Activated T-cell treated with anti-CD3 and anti-CD28 coated beads, Interleukin-2, amount 50 U/mL, for 24 hours (primary cell): ENCODE results near the gene KIF13A.
A peak's percentile ranks its signal among the peaks of the same experiment; 100 is the strongest.
"Not testable (repeated sequence)": the region's sequence is repeated elsewhere in the genome, so short reads cannot be mapped to it uniquely, and the experiment has no call there.

Experiments used
- DNase-seq: peaks from one replicate; pipeline ENCODE4 v3.0.0-alpha.2; 2020
- H3K27ac Mint-ChIP-seq: 2 replicates; pipeline ENCODE4 v1.8.0; 2020; ENCODE audit warnings: mild to moderate bottlenecking, mixed read lengths
- H3K27me3 Mint-ChIP-seq: 2 replicates; pipeline ENCODE4 v1.8.0; 2020; ENCODE audit warnings: mixed read lengths
- H3K36me3 Mint-ChIP-seq: 2 replicates; pipeline ENCODE4 v1.8.0; 2020; ENCODE audit warnings: low read depth, mixed read lengths
- H3K4me1 Mint-ChIP-seq: 2 replicates; pipeline ENCODE4 v1.8.0; 2020; ENCODE audit warnings: low read depth, mixed read lengths
- H3K4me3 Mint-ChIP-seq: 2 replicates; pipeline ENCODE4 v1.8.0; 2020; ENCODE audit warnings: mild to moderate bottlenecking, moderate library complexity, mixed read lengths
- H3K9me3 Mint-ChIP-seq: 2 replicates; pipeline ENCODE4 v1.8.0; 2020; ENCODE audit warnings: mixed read lengths

The KIF13A gene

DNA sequence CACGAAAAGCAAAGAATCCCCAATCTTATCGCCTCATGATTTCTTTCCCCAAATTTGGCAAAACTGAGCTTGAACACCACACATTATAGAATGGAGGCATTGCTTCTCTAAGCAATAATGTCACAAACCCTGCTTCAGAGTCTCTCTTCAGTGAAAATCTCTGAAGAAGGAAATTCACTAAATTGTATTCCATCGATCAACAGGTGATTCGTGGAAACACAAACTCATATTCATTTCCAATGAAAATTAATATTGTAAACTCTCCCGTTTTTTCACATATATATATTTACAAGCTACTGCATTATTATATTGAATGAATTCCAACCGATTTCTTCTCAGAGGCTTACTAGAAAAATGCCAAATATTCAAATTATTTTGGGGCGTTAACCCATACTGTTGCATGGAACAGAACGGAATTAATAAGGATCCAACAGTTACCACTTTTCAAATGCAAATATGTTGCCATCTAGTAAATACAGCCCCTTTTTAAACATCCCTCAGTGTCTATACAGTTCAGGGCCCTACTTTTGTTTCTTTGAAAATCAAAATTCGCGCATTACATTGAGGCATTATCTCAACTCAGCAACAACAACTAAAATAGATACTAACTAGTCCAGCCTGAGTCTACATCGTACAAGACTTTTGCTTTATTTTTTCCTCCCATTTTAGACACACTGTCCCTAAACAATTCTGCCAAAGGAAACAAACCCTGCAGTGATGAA is 1.3 kb downstream of the KIF13A start:
- no peak overlapping the region for H3K27ac Mint-ChIP-seq
- peaks cover 80% of the 10 kb centered on the region for H3K27me3 Mint-ChIP-seq

DNA sequence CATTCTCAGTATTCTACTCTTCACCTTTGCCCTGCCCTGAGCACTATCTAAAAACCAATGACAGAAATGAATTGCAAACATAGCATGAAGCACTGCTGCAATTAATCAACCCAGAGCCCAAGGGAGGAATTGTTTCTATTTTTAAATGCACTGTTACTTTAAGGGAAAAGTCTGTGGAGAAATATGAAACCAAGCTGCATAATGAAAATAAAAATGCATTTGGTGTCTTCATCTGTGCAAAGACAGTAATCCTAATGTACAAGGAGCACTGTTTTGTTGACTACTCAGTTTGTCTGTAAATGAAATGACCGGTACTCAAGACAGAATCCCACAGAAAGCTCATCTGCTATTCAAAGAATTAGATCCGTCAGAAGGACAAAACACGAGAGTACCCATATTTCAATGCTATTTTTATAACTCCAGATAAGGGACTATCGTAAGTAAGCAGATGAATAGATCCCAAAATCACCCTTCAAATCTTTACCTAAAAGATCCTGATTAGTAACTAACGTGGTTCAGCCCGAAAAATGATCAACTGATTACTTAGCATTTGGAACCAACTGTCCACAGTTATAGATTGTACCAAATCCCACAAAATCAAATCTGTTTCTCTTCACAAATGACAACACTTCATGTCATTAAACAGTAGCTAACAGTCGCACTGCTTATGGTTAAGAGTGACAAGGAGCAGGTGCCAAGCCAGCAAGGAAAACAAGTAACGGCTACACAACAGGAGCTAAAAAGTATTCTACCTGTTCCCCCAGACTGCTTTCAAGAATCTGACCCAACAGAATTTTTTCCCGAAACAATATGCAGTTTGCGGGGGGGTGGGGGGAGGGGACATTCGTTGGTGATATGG is 2.4 kb downstream of the KIF13A start:
- Mint-ChIP-seq H3K9me3 (no peaks in the 10 kb centered on the region), H3K4me3 (no peak overlapping the region), H3K4me1 (peaks cover 12% of the 10 kb centered on the region), H3K27ac (no peak overlapping the region), H3K36me3 (no peaks in the 10 kb centered on the region), H3K27me3 (peaks cover 78% of the 10 kb centered on the region)
- DNase-seq, result no peak

More for the DNA sequence above, 1.3 kb downstream of the KIF13A start:
- Mint-ChIP-seq H3K4me3 (peak overlapping the region; percentile 69), H3K4me1 (peaks cover 12% of the 10 kb centered on the region), H3K36me3 (no peaks in the 10 kb centered on the region), H3K9me3 (no peaks in the 10 kb centered on the region)
- DNase-seq, result no peak

DNA sequence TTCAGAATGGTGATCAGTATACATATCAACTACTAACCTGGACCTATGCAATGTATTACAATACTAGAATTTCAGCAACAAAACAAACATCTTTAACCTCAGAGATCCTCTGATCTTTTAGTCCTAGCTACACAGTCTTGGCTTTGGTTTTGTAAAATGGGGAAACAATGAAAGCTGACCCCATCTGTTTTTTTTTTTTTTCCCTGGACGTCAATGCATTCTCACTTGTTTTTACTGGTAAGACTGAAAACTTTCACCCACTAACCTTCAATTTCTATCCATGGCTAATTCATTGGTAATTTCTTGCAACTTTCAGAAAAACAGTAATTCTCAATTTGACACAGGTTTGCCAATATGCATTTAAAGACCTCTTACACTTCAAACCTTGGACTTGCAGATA is 3.0 kb downstream of the KIF13A start:
- Mint-ChIP-seq H3K4me1 (peaks cover 12% of the 10 kb centered on the region), H3K4me3 (no peak overlapping the region), H3K27ac (no peak overlapping the region), H3K9me3 (no peaks in the 10 kb centered on the region), H3K27me3 (peaks cover 77% of the 10 kb centered on the region), H3K36me3 (no peaks in the 10 kb centered on the region)
- DNase-seq, result no peak

DNA sequence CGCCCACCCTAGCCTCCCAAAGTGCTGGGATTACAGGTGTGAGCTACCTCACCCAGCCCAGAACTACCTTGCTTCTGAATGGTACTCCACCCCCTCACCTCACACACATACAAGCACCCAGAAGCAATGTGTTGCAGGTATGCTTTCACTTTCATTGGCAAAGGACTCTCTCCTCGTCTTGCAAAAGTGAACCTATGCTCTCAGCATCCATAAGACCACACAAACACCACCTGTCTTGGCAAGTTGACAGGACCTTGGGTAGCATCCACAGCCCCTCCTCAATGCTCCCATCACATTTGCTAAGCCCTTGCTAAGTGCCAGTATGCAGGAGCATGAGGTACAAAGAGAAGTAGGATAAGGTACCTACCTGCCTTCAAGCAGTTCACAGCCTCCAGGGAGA is 3.7 kb downstream of the KIF13A start:
- no peaks in the 10 kb centered on the region for H3K9me3 Mint-ChIP-seq
- no peaks in the 10 kb centered on the region for H3K36me3 Mint-ChIP-seq
- H3K27ac Mint-ChIP-seq, result no peak overlapping the region
- H3K4me1 Mint-ChIP-seq, result peaks cover 10% of the 10 kb centered on the region
- H3K4me3 Mint-ChIP-seq, result no peak overlapping the region
- DNase-seq, result no peak
- H3K27me3 Mint-ChIP-seq, result peaks cover 71% of the 10 kb centered on the region

DNA sequence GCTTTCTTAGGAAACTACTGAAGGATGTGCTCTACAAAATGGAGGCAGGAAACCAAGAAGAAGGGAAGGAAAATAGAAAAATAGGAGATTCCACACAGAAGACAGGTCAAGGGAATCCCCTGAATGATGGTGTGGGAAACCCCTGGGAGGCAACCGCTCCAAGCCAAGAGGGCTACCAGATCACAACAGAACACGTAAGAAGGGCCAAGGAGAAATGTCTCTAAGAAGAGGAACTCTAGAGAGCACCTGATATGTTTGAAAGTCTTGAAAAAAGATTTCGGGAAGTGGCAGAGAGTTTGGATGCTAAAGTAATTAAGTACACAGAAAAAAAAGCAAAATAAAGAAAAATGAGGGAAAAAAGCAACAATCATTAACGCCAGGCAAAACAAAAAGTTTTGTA is 7.1 kb downstream of the KIF13A start:
- Mint-ChIP-seq H3K36me3 (no peaks in the 10 kb centered on the region), H3K4me3 (no peak overlapping the region), H3K4me1 (peaks cover 1% of the 10 kb centered on the region), H3K27me3 (peaks cover 50% of the 10 kb centered on the region), H3K9me3 (no peaks in the 10 kb centered on the region), H3K27ac (no peak overlapping the region)
- no peak for DNase-seq

DNA sequence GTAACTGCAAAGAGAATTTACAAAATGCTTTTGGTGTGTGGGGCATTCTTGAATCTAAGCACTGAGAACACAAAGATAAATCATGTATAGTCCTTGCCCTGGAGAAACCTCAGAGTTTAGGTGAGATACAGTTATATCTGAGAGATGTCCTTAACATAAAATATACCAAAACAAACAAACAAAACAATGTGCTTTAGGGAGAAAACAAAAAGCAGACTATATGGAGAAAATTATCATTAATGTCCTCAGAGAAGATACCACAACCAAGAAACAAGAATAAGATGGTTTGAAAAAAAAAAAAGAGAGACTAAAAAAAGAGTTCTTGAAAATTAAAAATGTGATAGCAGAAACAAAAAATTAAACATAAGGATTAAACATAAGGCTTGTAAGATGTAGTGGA is 8.0 kb downstream of the KIF13A start:
- no peaks in the 10 kb centered on the region for H3K9me3 Mint-ChIP-seq
- DNase-seq, result no peak
- H3K27me3 Mint-ChIP-seq, result peaks cover 41% of the 10 kb centered on the region
- no peak overlapping the region for H3K27ac Mint-ChIP-seq
- peaks cover 1% of the 10 kb centered on the region for H3K4me1 Mint-ChIP-seq
- H3K36me3 Mint-ChIP-seq, result no peaks in the 10 kb centered on the region
- H3K4me3 Mint-ChIP-seq, result no peak overlapping the region

DNA sequence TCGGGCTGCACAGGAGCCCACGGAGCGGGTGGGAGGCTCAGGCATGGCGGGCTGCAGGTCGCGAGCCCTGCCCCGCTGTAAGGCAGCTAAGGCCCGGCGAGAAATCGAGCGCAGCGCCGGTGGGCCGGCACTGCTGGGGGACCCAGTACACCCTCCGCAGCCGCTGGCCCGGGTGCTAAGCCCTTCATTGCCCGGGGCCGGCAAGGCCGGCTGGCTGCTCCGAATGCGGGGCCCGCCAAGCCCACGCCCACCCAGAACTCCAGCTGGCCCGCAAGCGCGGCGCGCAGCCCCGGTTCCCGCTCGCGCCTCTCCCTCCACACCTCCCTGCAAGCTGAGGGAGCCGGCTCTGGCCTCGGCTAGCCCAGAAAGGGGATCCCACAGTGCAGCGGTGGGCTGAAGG is 11.2 kb downstream of the KIF13A start:
- not testable (repeated sequence) for H3K4me3 Mint-ChIP-seq, H3K27ac Mint-ChIP-seq, H3K4me1 Mint-ChIP-seq, DNase-seq, H3K36me3 Mint-ChIP-seq, H3K9me3 Mint-ChIP-seq
- H3K27me3 Mint-ChIP-seq, result peaks cover 34% of the 10 kb centered on the region

DNA sequence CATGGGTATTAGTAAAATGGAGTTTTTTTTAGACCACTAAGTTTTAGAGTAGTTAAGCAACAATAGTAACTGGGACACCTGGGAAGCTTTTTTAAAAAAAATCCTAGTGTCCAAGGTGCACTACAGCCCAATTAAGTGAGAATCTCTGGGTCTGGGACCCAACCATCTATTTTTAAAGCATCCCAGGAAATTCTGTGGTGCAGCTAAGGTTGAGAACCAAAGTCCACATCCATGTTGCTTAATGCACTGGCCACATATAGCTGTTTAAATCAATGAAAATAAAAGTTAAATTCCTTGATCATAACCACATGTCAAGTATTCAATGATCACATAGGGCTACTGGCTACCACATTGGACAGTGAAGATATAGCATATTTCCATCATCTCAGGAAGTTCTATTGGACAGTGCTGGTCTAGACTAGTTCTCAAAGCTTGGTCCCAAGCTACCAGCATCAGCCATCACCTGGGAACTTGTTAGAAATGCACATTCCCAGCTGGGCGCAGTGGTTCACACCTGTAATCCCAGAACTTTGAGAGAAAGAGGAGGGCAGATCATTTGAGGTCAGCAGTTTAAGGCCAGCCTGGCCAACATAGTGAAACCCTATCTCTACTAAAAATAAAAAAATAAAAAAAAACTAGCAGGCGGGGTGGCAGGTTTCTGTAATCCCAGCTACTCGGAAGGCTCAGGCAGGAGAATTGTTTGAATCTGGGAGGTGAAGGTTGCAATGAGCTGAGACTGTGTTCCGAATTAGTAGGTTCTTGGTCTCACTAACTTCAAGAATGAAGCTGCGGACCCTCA is 12.7 kb downstream of the KIF13A start:
- no peaks in the 10 kb centered on the region for H3K4me1 Mint-ChIP-seq
- no peak overlapping the region for H3K27ac Mint-ChIP-seq
- no peak for DNase-seq
- H3K9me3 Mint-ChIP-seq, result no peaks in the 10 kb centered on the region
- H3K27me3 Mint-ChIP-seq, result peaks cover 30% of the 10 kb centered on the region
- H3K36me3 Mint-ChIP-seq, result no peaks in the 10 kb centered on the region
- no peak overlapping the region for H3K4me3 Mint-ChIP-seq

DNA sequence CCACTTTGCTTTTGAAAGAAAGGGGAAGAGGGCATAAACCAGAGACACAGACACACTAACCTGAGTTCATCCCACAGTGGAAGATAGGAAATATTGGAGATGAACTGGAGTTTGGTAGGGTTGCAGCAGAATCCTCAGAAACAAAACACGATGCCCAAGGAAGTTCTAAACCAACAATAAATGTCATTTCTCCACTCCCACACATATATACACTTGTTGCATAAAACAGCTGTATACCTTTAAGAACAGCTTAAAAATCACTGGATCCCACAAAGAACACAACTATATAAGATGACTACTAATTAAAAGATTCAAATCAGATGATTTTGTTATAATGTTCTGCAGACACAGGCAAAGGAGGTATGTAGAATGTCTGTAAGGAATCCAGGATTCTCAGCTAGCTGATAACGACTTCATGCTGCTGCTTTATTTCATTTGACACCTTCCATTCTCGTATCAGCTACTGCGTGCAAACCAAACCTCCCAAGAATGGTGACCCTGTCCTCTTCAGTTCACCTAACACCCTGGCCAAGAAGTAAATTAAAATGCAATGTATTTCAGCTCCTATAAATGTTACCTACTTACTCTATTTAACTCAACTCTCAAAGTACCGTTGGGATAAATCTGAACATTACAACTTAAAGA is 14.3 kb downstream of the KIF13A start:
- H3K9me3 Mint-ChIP-seq, result no peaks in the 10 kb centered on the region
- no peaks in the 10 kb centered on the region for H3K36me3 Mint-ChIP-seq
- no peaks in the 10 kb centered on the region for H3K4me1 Mint-ChIP-seq
- H3K27ac Mint-ChIP-seq, result no peak overlapping the region
- no peak overlapping the region for H3K4me3 Mint-ChIP-seq
- no peak for DNase-seq
- H3K27me3 Mint-ChIP-seq, result peaks cover 28% of the 10 kb centered on the region

DNA sequence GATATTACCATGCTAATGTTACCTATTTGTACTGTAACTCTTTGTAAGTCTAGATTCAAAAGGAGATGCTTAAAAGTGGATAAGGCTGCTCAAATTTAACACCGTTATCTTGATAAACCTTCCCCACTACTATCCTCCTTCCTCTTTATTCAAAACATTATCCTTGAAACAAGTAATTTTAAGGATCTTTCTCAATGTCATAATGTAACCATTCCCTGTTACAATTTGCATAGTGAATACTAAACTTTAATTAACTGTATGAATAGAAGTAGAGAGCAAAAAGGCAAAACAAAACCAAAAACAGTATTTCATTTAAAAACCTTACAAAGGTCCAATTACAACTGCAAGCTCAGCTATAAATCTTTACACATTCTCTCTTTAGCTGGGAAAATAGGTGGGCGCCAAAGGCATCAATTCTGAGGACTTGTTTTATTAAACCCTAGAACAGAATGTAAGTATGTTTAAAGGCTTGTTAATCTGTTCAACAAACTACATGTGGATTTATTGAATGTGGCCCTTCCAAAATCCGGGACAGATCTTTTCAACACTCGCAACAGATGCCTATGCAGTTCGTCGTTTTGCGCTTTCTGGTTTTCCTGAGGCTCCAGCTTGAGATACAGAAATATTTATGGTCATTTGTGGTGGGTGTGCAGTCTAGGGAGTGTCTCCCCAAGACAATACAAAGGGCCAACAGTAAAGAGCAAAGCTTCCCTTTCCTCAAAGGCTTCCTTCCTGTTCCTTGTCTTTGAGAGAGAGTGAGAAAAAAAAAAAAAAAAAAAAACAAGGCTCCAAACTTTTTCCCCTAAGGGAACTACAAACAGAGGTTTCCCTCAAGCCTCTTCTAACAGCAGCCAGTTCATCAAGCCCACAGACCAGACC is 15.1 kb downstream of the KIF13A start:
- Mint-ChIP-seq H3K4me1 (no peaks in the 10 kb centered on the region), H3K4me3 (no peak overlapping the region), H3K9me3 (no peaks in the 10 kb centered on the region), H3K27ac (no peak overlapping the region), H3K36me3 (no peaks in the 10 kb centered on the region), H3K27me3 (peaks cover 30% of the 10 kb centered on the region)
- DNase-seq, result no peak

DNA sequence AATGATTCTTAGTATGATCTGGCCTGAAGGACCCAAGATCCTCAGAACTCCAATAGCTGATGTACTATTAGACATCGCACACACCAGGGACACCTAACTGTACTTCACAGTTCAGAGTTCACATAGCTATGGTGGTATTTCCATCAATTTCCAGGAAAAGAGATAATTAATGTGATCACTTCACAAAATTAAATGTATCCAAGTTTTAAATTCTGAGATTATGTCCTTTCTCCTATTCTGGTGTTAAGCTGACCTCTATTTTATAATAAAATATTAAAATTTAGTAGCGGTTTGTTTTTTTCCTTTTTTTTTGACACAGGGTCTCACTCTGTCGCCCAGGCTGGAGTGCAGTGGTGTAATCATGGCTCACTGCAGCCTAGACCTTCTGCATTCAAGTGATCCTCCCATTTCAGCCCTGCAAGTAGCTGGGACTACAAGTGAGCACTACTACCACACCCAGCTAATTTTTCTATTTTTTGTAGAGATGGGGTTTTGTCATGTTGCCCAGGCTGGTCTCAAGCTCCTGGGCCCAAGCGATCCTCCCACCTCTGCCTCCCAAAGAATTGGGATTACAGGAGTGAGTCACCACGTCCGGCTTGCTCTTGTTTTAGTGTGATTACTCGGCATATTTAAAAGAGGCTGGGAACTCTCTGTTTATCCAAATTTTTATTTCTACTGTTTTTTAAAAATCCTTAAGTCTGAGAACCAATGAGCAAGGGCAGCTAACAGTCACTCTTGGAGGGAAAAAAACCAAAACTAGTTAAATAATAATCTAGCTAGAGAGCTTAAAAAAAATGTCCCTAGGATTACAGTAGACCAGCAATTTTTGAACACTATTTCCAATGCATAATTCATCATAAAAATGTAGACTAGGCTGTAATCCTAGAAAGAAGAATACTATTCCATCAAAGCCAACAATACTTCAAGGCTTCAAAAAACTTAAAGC is 16.0 kb downstream of the KIF13A start:
- H3K4me3 Mint-ChIP-seq, result no peak overlapping the region
- no peak overlapping the region for H3K27ac Mint-ChIP-seq
- peaks cover 32% of the 10 kb centered on the region for H3K27me3 Mint-ChIP-seq
- no peaks in the 10 kb centered on the region for H3K9me3 Mint-ChIP-seq
- no peaks in the 10 kb centered on the region for H3K36me3 Mint-ChIP-seq
- no peaks in the 10 kb centered on the region for H3K4me1 Mint-ChIP-seq
- no peak for DNase-seq

DNA sequence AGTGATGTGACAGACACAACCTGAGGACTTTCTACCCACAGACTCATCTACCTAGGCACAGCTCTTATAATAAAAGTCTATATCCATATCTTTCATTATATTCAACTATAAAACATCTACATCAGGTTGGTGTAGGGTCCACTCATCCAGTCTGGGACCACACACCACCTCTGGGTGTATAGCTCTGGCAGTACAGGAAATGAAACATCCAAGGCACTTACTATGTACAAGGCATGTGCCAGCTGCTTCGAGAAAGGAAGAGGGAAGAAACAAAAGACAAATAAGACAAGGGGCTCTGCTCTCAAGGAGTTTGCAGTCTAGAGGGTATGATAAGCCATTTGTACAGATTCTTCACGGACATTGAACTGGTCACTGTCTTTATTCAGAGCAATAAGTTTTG is 18.6 kb downstream of the KIF13A start:
- H3K27ac Mint-ChIP-seq, result no peak overlapping the region
- no peak for DNase-seq
- H3K4me3 Mint-ChIP-seq, result no peak overlapping the region
- H3K4me1 Mint-ChIP-seq, result no peaks in the 10 kb centered on the region
- no peaks in the 10 kb centered on the region for H3K36me3 Mint-ChIP-seq
- no peaks in the 10 kb centered on the region for H3K9me3 Mint-ChIP-seq
- H3K27me3 Mint-ChIP-seq, result peaks cover 31% of the 10 kb centered on the region
